Glutamatergic neuron (in vitro differentiated cells): ENCODE results near the gene HOXD10. TPM values are rescaled to one million over a fixed set of nuclear protein-coding genes. Genes with fewer than 3 reads are reported as not detected.

Source experiments
- DNase-seq: peaks from one replicate; pipeline ENCODE4 v3.0.0; 2022
- H3K27ac Mint-ChIP-seq: one replicate; pipeline ENCODE4 v1.8.0; 2020; ENCODE audit warnings: mild to moderate bottlenecking, mixed read lengths, inconsistent platforms; ENCODE audit not compliant: unreplicated experiment
- H3K27me3 Mint-ChIP-seq: one replicate; pipeline ENCODE4 v1.8.0; 2020; ENCODE audit warnings: mild to moderate bottlenecking, moderate library complexity, mixed read lengths, inconsistent platforms; ENCODE audit not compliant: unreplicated experiment
- H3K36me3 Mint-ChIP-seq: one replicate; pipeline ENCODE4 v1.8.0; 2020; ENCODE audit warnings: mild to moderate bottlenecking, mixed read lengths, inconsistent platforms; ENCODE audit not compliant: unreplicated experiment
- H3K4me1 Mint-ChIP-seq: one replicate; pipeline ENCODE4 v1.8.0; 2020; ENCODE audit warnings: mild to moderate bottlenecking, low read depth, mixed read lengths, inconsistent platforms; ENCODE audit not compliant: unreplicated experiment
- H3K4me3 Mint-ChIP-seq: one replicate; pipeline ENCODE4 v1.8.0; 2020; ENCODE audit warnings: mild to moderate bottlenecking, mixed read lengths, inconsistent platforms; ENCODE audit not compliant: unreplicated experiment
- H3K9me3 Mint-ChIP-seq: one replicate; pipeline ENCODE4 v1.8.0; 2020; ENCODE audit warnings: mild to moderate bottlenecking, moderate library complexity, mixed read lengths, inconsistent platforms; ENCODE audit not compliant: unreplicated experiment
- total RNA-seq: library from RNA; stranded (reverse); fragmentation: NEBNext Ultra II Directional; extraction: Animal tissue kit (Norgen Biotek cat#: 25700); gene quantifications from one replicate; pipeline ENCODE4 v1.2.1, GENCODE V29; 2021; ENCODE audit not compliant: unreplicated experiment
- TF ChIP-seq, protein P1 (sequence below): fragments of 200-600 bp; sonication (generic); IDR thresholded peaks from one replicate; pipeline ENCODE4 v1.5.0; 2021; ENCODE audit not compliant: partially characterized antibody, unreplicated experiment

HOXD10 gene
- total RNA-seq, 1 donor from 2014 or later = not detected

DNA sequence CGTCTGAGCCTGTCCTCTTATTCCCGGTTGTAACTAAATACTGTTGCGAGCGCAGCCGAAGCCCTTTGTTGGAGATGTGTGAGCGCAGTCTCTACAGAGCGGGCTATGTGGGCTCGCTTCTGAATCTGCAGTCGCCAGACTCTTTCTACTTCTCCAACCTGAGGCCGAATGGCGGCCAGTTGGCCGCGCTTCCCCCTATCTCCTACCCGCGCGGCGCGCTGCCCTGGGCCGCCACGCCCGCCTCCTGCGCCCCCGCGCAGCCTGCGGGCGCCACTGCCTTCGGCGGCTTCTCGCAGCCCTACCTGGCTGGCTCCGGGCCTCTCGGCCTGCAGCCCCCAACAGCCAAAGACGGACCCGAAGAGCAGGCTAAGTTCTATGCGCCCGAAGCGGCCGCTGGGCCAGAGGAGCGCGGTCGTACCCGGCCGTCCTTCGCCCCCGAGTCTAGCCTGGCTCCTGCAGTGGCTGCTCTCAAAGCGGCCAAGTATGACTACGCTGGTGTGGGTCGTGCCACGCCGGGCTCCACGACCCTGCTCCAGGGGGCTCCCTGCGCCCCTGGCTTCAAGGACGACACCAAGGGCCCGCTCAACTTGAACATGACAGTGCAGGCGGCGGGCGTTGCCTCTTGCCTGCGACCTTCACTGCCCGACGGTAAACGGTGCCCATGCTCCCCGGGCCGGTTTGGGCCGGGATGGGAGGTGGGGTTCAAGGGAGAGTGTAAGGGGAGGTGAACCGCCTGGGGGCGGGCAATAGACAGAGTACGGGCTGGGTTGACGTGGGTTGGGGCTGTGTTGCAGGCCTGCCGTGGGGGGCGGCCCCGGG is 16.6 kb upstream of the HOXD10 start, which contains the start of gene HOXD12:
Gene HOXD12 (plus strand): TSS at position 68 of the 819 bp plus-strand sequence. CDS start 7 bp downstream, at position 75.
- DNase-seq = no peak
- H3K27me3 Mint-ChIP-seq = peaks cover 49% of the 10 kb centered on the region
- no peaks in the 10 kb centered on the region for H3K36me3 Mint-ChIP-seq
- H3K4me3 Mint-ChIP-seq = peak within 1 kb of the TSS; percentile 49
- peaks cover 14% of the 10 kb centered on the region for H3K4me1 Mint-ChIP-seq
- H3K9me3 Mint-ChIP-seq = peaks cover 11% of the 10 kb centered on the region
- TF ChIP-seq, protein P1, sequence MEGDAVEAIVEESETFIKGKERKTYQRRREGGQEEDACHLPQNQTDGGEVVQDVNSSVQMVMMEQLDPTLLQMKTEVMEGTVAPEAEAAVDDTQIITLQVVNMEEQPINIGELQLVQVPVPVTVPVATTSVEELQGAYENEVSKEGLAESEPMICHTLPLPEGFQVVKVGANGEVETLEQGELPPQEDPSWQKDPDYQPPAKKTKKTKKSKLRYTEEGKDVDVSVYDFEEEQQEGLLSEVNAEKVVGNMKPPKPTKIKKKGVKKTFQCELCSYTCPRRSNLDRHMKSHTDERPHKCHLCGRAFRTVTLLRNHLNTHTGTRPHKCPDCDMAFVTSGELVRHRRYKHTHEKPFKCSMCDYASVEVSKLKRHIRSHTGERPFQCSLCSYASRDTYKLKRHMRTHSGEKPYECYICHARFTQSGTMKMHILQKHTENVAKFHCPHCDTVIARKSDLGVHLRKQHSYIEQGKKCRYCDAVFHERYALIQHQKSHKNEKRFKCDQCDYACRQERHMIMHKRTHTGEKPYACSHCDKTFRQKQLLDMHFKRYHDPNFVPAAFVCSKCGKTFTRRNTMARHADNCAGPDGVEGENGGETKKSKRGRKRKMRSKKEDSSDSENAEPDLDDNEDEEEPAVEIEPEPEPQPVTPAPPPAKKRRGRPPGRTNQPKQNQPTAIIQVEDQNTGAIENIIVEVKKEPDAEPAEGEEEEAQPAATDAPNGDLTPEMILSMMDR = no peak
- no peak within 1 kb of the TSS for H3K27ac Mint-ChIP-seq

DNA sequence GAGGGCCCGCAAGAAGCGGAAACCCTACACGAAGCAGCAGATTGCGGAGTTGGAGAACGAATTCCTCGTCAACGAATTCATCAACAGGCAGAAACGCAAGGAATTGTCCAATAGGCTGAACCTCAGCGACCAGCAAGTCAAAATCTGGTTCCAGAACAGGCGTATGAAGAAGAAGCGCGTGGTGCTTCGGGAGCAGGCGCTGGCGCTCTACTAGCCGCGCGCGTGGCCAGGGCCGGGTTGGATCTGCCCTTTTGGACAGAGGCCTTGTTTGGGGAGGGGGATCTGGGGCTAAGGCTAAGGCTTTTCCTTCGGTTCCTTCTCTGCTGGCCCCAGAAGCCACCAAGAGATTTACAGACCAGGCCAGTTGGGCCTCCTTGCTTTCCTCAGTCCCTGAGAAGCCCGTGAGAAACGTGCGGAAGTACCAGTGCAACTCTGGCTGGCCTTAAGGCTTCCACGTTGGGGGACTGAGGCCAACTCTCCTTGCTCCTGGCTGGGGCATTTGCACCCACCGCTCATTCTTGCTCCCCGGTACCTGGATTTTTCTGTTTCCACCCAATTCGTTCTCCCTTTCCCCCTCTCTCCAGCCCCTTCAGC is 15.9 kb upstream of the HOXD10 start:
- no peak for DNase-seq
- H3K27me3 Mint-ChIP-seq = peaks cover 56% of the 10 kb centered on the region
- TF ChIP-seq, protein P1 = no peak
- no peak overlapping the region for H3K27ac Mint-ChIP-seq
- H3K9me3 Mint-ChIP-seq = peaks cover 11% of the 10 kb centered on the region
- H3K4me1 Mint-ChIP-seq = peaks cover 14% of the 10 kb centered on the region
- H3K36me3 Mint-ChIP-seq = no peaks in the 10 kb centered on the region
- no peak overlapping the region for H3K4me3 Mint-ChIP-seq

DNA sequence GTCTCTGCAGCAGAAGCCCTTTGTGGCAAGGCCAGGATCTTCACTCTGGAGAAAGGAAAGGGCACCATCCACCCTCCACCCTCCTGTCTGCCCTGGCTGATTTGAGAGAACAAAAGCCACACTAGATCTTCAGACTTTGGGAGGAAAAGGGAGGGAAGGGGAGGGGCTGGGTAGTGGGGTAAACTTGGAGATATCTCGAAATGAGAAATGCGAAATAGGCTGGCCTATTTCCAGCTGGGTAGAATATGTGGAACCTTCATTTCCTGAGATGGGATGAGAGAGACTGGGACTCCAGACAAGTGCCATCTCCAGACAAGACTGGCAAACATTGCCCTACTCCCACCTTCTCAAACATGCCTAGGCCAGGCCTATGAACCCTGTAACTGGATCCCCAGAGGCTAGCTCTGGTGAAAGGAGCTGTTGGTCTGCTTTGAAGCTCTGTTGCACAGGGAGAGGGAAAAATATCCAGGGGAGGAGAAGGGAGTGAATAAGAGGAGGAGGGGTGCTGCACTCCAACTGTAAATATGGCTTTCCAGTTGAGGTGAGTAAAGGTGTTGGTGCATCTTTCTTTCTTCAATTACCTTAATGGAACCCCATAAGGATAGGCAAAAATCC is 15.3 kb upstream of the HOXD10 start:
- no peak for DNase-seq
- H3K9me3 Mint-ChIP-seq = peaks cover 14% of the 10 kb centered on the region
- H3K27me3 Mint-ChIP-seq = peaks cover 62% of the 10 kb centered on the region
- TF ChIP-seq, protein P1 = no peak
- H3K27ac Mint-ChIP-seq = no peak overlapping the region
- H3K4me3 Mint-ChIP-seq = no peak overlapping the region
- no peaks in the 10 kb centered on the region for H3K36me3 Mint-ChIP-seq
- peaks cover 16% of the 10 kb centered on the region for H3K4me1 Mint-ChIP-seq

DNA sequence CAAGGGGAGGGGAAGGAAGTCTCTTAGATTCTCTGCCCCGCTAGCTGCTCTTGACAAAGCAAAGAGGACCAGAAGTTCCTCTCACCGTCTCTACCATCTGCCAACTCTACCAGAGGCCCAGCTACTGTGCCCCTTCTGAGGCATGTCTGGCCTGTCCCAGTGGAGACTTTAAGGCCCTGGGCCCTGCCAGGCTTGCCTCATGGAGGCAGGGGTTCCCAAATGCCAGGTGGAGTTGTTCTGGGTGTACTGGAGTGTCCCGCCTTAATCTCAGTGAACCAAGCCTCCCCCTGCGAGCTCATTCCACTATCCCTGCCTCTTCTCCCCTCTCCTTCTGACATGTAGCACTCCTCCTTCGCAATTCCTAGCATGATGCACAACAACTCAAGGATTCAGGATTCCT is 14.7 kb upstream of the HOXD10 start:
- Mint-ChIP-seq H3K9me3 (peaks cover 10% of the 10 kb centered on the region), H3K27me3 (peaks cover 59% of the 10 kb centered on the region), H3K4me3 (no peak overlapping the region), H3K36me3 (no peaks in the 10 kb centered on the region), H3K27ac (no peak overlapping the region), H3K4me1 (peaks cover 13% of the 10 kb centered on the region)
- DNase-seq = no peak
- TF ChIP-seq, protein P1 = no peak
